ENCODE data around the gene MBNL1.

MBNL1 gene

GRCh38 chr3:152277198-152277597, 8.5 kb downstream of the MBNL1 start:
- ATAC-seq, result no peak

- peak; percentile 42 to 57 for ATAC-seq
Observed at GRCh38 chr3:152278756-152279427, 10.2 kb downstream of the MBNL1 start.

GRCh38 chr3:152279479-152279878, 10.8 kb downstream of the MBNL1 start:
- no peak for ATAC-seq

GRCh38 chr3:152280539-152280938, 11.8 kb downstream of the MBNL1 start:
- ATAC-seq, result no peak

- ATAC-seq, result peak; percentile 75 to 80
Observed at GRCh38 chr3:152281133-152281713, 12.5 kb downstream of the MBNL1 start.

GRCh38 chr3:152282813-152283212, 14.1 kb downstream of the MBNL1 start:
- no peak for ATAC-seq

- no peak for ATAC-seq
Observed at GRCh38 chr3:152283492-152284381, 15.0 kb downstream of the MBNL1 start.

- ATAC-seq, result peak; percentile 61 to 62
Observed at GRCh38 chr3:152284906-152285305, 16.2 kb downstream of the MBNL1 start.

- no peak for ATAC-seq
Observed at GRCh38 chr3:152285509-152285908, 16.8 kb downstream of the MBNL1 start.

GRCh38 chr3:152287898-152288576, 19.3 kb downstream of the MBNL1 start:
- no peak for ATAC-seq

GRCh38 chr3:152288681-152289080, 20.0 kb downstream of the MBNL1 start:
- ATAC-seq, result no peak

GRCh38 chr3:152289708-152290107, 21.0 kb downstream of the MBNL1 start:
- no peak for ATAC-seq

GRCh38 chr3:152290374-152290773, 21.6 kb downstream of the MBNL1 start:
- no peak for ATAC-seq

- peak in 1 of 2 donors; percentile 22 for ATAC-seq
Observed at GRCh38 chr3:152291238-152291637, 22.5 kb downstream of the MBNL1 start.

- ATAC-seq, result peak; percentile 84 to 87
Observed at GRCh38 chr3:152291649-152292066, 22.9 kb downstream of the MBNL1 start.

- ATAC-seq, result no peak
Observed at GRCh38 chr3:152292366-152292765, 23.6 kb downstream of the MBNL1 start.

- ATAC-seq, result no peak
Observed at GRCh38 chr3:152293347-152294006, 24.7 kb downstream of the MBNL1 start.

GRCh38 chr3:152295344-152295743, 26.6 kb downstream of the MBNL1 start:
- ATAC-seq, result no peak

- ATAC-seq, result no peak
Observed at GRCh38 chr3:152295806-152296205, 27.1 kb downstream of the MBNL1 start.

- ATAC-seq, result no peak
Observed at GRCh38 chr3:152296382-152296781, 27.7 kb downstream of the MBNL1 start.

- no peak for ATAC-seq
Observed at GRCh38 chr3:152296971-152297370, 28.2 kb downstream of the MBNL1 start.
